ENCODE data around the gene CAMTA1. TPM values are rescaled to one million over a fixed set of nuclear protein-coding genes. Genes with fewer than 3 reads are reported as not detected.

CAMTA1 gene
- total RNA-seq, 1 donor from 2014 or later: 160 TPM

GRCh38 chr1:7077970-7078369, 292.7 kb downstream of the CAMTA1 start:
- Histone ChIP-seq H3K4me3 (no peak overlapping the region), H3K36me3 (no peaks in the 10 kb centered on the region), H3K9me3 (replicated peaks) (peaks cover 23% of the 10 kb centered on the region), H3K4me1 (no peaks in the 10 kb centered on the region), H3K27ac (replicated peaks) (no peak overlapping the region), H3K27me3 (ENCODE audit: low read depth) (peaks cover 25% of the 10 kb centered on the region)
- intact Hi-C loops (cut with micrococcal nuclease): loop anchor here (10.0 kb wide), 1 partner anchor 353 kb away; no protein-coding TSS in a partner anchor
- TF ChIP-seq CTCF (IDR thresholded peaks at IDR 0.05; ENCODE audit: borderline replicate concordance): no peak
- DNase-seq: no peak

- DNase-seq: no peak
- Histone ChIP-seq H3K4me1 (no peaks in the 10 kb centered on the region), H3K4me3 (no peak overlapping the region), H3K27ac (replicated peaks) (no peak overlapping the region), H3K27me3 (ENCODE audit: low read depth) (peaks cover 27% of the 10 kb centered on the region), H3K36me3 (no peaks in the 10 kb centered on the region), H3K9me3 (replicated peaks) (peaks cover 23% of the 10 kb centered on the region)
- intact Hi-C loops (cut with micrococcal nuclease): loop anchor here (10.0 kb wide), 1 partner anchor 355 kb away; no protein-coding TSS in a partner anchor
- TF ChIP-seq CTCF (IDR thresholded peaks at IDR 0.05; ENCODE audit: borderline replicate concordance): no peak
Measured at GRCh38 chr1:7079637-7080036, 294.4 kb downstream of the CAMTA1 start.

DNA sequence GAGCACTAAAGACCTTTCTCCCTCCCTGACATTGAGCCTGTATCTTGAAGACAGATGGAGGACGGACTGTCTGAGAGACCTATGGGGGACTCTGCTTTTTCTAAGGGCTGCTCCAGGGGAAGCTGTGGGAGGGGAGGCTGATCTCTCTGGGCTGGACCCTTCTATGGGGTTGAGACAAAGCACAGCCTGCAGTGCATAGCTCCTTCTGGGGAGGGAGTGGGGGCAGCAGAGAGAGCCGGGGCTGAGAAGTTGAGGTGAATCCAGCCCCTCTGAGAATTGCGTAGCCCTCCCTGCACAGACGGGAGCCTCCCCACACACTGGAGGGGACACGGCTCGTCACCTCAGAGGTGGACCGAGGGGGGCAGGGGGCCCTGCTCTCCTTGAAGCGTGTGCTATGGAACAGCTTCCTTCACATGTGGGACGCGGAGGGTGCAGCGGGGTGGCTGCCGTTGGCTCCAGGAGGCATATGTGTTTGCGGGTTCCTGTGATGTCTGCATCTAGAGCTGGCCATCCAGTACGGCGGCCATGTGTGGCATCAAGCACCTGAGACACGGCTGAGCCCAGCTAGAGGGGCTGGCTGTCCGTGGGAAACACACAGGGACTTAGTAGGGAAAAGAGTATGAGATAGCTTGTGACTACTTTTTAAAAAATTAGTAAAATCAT, 299.1 kb downstream of the CAMTA1 start:
- intact Hi-C loops (cut with micrococcal nuclease): no loop called here
- no peak for DNase-seq
- H3K4me1 ChIP-seq: no peaks in the 10 kb centered on the region
- H3K27ac ChIP-seq (replicated peaks): no peak overlapping the region
- H3K4me3 ChIP-seq: no peak overlapping the region
- H3K27me3 ChIP-seq (ENCODE audit: low read depth): peaks cover 46% of the 10 kb centered on the region
- TF ChIP-seq CTCF (IDR thresholded peaks at IDR 0.05; ENCODE audit: borderline replicate concordance): no peak
- no peaks in the 10 kb centered on the region for H3K36me3 ChIP-seq
- H3K9me3 ChIP-seq (replicated peaks): peaks cover 18% of the 10 kb centered on the region

GRCh38 chr1:7085521-7085920, 300.3 kb downstream of the CAMTA1 start:
- TF ChIP-seq CTCF (IDR thresholded peaks at IDR 0.05; ENCODE audit: borderline replicate concordance): no peak
- DNase-seq: no peak
- intact Hi-C loops (cut with micrococcal nuclease): no loop called here
- H3K4me3 ChIP-seq: no peak overlapping the region
- H3K36me3 ChIP-seq: no peaks in the 10 kb centered on the region
- H3K4me1 ChIP-seq: no peaks in the 10 kb centered on the region
- H3K9me3 ChIP-seq (replicated peaks): peaks cover 6% of the 10 kb centered on the region
- peaks cover 46% of the 10 kb centered on the region for H3K27me3 ChIP-seq (ENCODE audit: low read depth)
- no peak overlapping the region for H3K27ac ChIP-seq (replicated peaks)

DNA sequence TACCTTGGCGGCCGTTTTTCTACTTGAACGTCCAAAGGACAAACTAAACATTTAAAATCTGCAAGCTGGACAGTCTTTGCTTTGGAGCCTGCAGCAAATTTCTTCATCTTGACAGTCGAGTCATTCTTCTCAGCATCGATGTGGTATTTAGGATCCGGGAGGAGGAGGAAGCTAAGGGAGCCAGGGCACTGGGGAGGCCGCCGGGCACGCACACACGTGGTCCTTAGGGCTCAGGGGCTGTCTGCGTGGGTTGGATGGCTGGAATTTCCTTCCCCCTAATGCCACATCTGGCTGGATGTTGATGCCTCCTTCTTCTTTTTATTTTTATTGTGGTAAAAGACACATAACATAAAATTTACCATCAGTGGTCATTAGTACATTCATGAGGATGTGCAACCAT, 300.9 kb downstream of the CAMTA1 start:
- intact Hi-C loops (cut with micrococcal nuclease): no loop called here
- peaks cover 46% of the 10 kb centered on the region for H3K27me3 ChIP-seq (ENCODE audit: low read depth)
- DNase-seq: no peak
- no peaks in the 10 kb centered on the region for H3K4me1 ChIP-seq
- H3K36me3 ChIP-seq: no peaks in the 10 kb centered on the region
- H3K27ac ChIP-seq (replicated peaks): no peak overlapping the region
- no peak for TF ChIP-seq CTCF (IDR thresholded peaks at IDR 0.05; ENCODE audit: borderline replicate concordance)
- peaks cover 2% of the 10 kb centered on the region for H3K9me3 ChIP-seq (replicated peaks)
- no peak overlapping the region for H3K4me3 ChIP-seq

Data from left ventricle myocardium inferior (tissue), 1 donor.